Retinal pigment epithelial cell (primary cell): ENCODE data around the gene FRY.

Experiments
- DNase-seq: peaks from one replicate; pipeline ENCODE4 v3.0.0-alpha.2; 2010; ENCODE audit warnings: low read depth
- H3K4me3 ChIP-seq: 2 replicates; pipeline ENCODE4 v1.5.1; 2011; ENCODE audit warnings: mild to moderate bottlenecking, low read length, control low read depth, moderate library complexity
- CTCF ChIP-seq: conservative IDR thresholded peaks from 2 replicates; pipeline ENCODE4 v1.5.1; 2011; ENCODE audit warnings: low read depth, low read length, control low read depth, inconsistent platforms

The FRY gene

GRCh38 chr13:32033744-32034143 lies 2.2 kb downstream of the FRY start:
- H3K4me3 ChIP-seq: no peak overlapping the region
- no peak for TF ChIP-seq CTCF

GRCh38 chr13:32035716-32036115 lies 4.1 kb downstream of the FRY start:
- TF ChIP-seq CTCF: no peak
- no peak overlapping the region for H3K4me3 ChIP-seq
- no peak for DNase-seq

More at GRCh38 chr13:32033744-32034143, 2.2 kb downstream of the FRY start:
- DNase-seq: no peak

GRCh38 chr13:32036126-32036695 lies 4.6 kb downstream of the FRY start:
- no peak for DNase-seq
- H3K4me3 ChIP-seq: no peak overlapping the region
- TF ChIP-seq CTCF: no peak

GRCh38 chr13:32036757-32037156 lies 5.2 kb downstream of the FRY start:
- DNase-seq: no peak
- no peak overlapping the region for H3K4me3 ChIP-seq
- TF ChIP-seq CTCF: no peak

- H3K4me3 ChIP-seq: no peak overlapping the region
- no peak for TF ChIP-seq CTCF
These were observed 5.9 kb downstream of the FRY start for GRCh38 chr13:32037471-32037870.

GRCh38 chr13:32038343-32038742 lies 6.8 kb downstream of the FRY start:
- H3K4me3 ChIP-seq: no peak overlapping the region
- no peak for DNase-seq
- no peak for TF ChIP-seq CTCF

More at GRCh38 chr13:32037471-32037870, 5.9 kb downstream of the FRY start:
- DNase-seq: no peak

- no peak overlapping the region for H3K4me3 ChIP-seq
- no peak for TF ChIP-seq CTCF
- no peak for DNase-seq
These were observed 7.5 kb downstream of the FRY start for GRCh38 chr13:32039056-32039455.
